IMR-90 (cell line): Measurements from ENCODE around the gene TMEM218. TPM values are rescaled to one million over a fixed set of nuclear protein-coding genes. Genes with fewer than 3 reads are reported as not detected.

ENCODE experiments used
- ATAC-seq: fragments of 200-7000 bp; cut with Tn5 transposase; 2 replicates; pipeline ENCODE4 v1.9.1; 2020; ENCODE audit warnings: low read depth, mild to moderate bottlenecking, moderate library complexity
- BruUV-seq: library from RNA; stranded (reverse); fragments of 400-500 nt; replicated peaks from 2 replicates; lab custom pipeline; 2021; lab: Mats Ljungman, UMichigan
- CTCF ChIA-PET: fragments of 300-600 bp; formaldehyde crosslinking; extraction: SDS; loops from one replicate; lab custom pipeline; 2021; ENCODE audit warnings: antibody characterized with exemption; lab: Yijun Ruan, JAX
- POLR2A ChIA-PET: fragments of 300-600 bp; sonication (Branson Sonifier 250); formaldehyde crosslinking; loops from one replicate; lab custom pipeline; 2022; ENCODE audit warnings: antibody characterized with exemption; ENCODE audit not compliant: unreplicated experiment; lab: Charles Lee
- DNase-seq: peaks from one replicate; pipeline ENCODE4 v3.0.0; 2013
- H2AFZ ChIP-seq: replicated peaks from 2 replicates; pipeline ENCODE3; 2013; ENCODE audit warnings: low read length, mild to moderate bottlenecking; ENCODE audit not compliant: poor library complexity
- H2AK5ac ChIP-seq: 2 replicates; pipeline ENCODE4 v1.6.1; 2013; ENCODE audit warnings: low read depth, low read length, inconsistent platforms
- H2AK9ac ChIP-seq: replicated peaks from 2 replicates; pipeline ENCODE3; 2013; ENCODE audit warnings: mild to moderate bottlenecking, low read depth, low read length, moderate library complexity; ENCODE audit not compliant: poor library complexity
- H2BK120ac ChIP-seq: 2 replicates; pipeline ENCODE4 v1.6.1; 2013; ENCODE audit warnings: low read depth, low read length, inconsistent platforms
- H2BK15ac ChIP-seq: 3 replicates; pipeline ENCODE4 v1.6.1; 2013; ENCODE audit warnings: low read depth, low read length, inconsistent platforms
- H2BK20ac ChIP-seq: 2 replicates; pipeline ENCODE4 v1.6.1; 2013; ENCODE audit warnings: low read depth, mild to moderate bottlenecking, inconsistent platforms, low read length, moderate library complexity
- H2BK5ac ChIP-seq: 2 replicates; pipeline ENCODE4 v1.6.1; 2013; ENCODE audit warnings: mild to moderate bottlenecking, low read depth, low read length, inconsistent platforms; ENCODE audit not compliant: poor library complexity, severe bottlenecking
- H3K14ac ChIP-seq: replicated peaks from 2 replicates; pipeline ENCODE4 v1.6.1; 2013; ENCODE audit warnings: low read depth, low read length, inconsistent platforms
- H3K18ac ChIP-seq: 2 replicates; pipeline ENCODE4 v1.6.1; 2013; ENCODE audit warnings: low read depth, low read length, control low read depth
- H3K23ac ChIP-seq: 2 replicates; pipeline ENCODE4 v1.6.1; 2013; ENCODE audit warnings: low read depth, low read length, inconsistent platforms
- H3K27ac ChIP-seq: 2 replicates; pipeline ENCODE4 v1.5.1; 2013; ENCODE audit warnings: mild to moderate bottlenecking, control low read depth, low read length; ENCODE audit not compliant: insufficient read depth
- H3K27me3 ChIP-seq: 2 replicates; pipeline ENCODE4 v1.6.1; 2013; ENCODE audit warnings: low read length; ENCODE audit not compliant: control insufficient read depth, insufficient read depth
- H3K36me3 ChIP-seq: 2 replicates; pipeline ENCODE4 v1.6.1; 2013; ENCODE audit warnings: low read length, mixed read lengths; ENCODE audit not compliant: control insufficient read depth, insufficient read depth
- H3K4ac ChIP-seq: 2 replicates; pipeline ENCODE4 v1.6.1; 2013; ENCODE audit warnings: low read depth, low read length, inconsistent platforms
- H3K4me1 ChIP-seq: 2 replicates; pipeline ENCODE4 v1.6.1; 2013; ENCODE audit warnings: low read length, mixed read lengths; ENCODE audit not compliant: control insufficient read depth, insufficient read depth
- H3K4me2 ChIP-seq: 2 replicates; pipeline ENCODE4 v1.6.1; 2013; ENCODE audit warnings: low read depth, mild to moderate bottlenecking, control low read depth, low read length, moderate library complexity
- H3K4me3 ChIP-seq: 2 replicates; pipeline ENCODE4 v1.5.1; 2013; ENCODE audit warnings: low read depth, mild to moderate bottlenecking, control low read depth, low read length, moderate library complexity; ENCODE audit not compliant: insufficient read depth
- H3K56ac ChIP-seq: 2 replicates; pipeline ENCODE4 v1.6.1; 2013; ENCODE audit warnings: low read length, inconsistent platforms; ENCODE audit not compliant: insufficient read depth; ENCODE audit errors: extremely low read depth
- H3K79me1 ChIP-seq, 2 experiments: 2 replicates each; pipeline ENCODE4 v1.6.1; 2013; ENCODE audit warnings: low read length in 2 of 2, inconsistent platforms in 1 of 2, low read depth in 1 of 2
- H3K9ac ChIP-seq: 2 replicates; pipeline ENCODE4 v1.6.1; 2013; ENCODE audit warnings: low read depth, low read length, control low read depth
- H3K9me1 ChIP-seq: 2 replicates; pipeline ENCODE4 v1.6.1; 2013; ENCODE audit warnings: low read length, inconsistent platforms; ENCODE audit not compliant: insufficient read depth
- H3K9me3 ChIP-seq: 2 replicates; pipeline ENCODE4 v1.6.1; 2013; ENCODE audit warnings: low read length; ENCODE audit not compliant: control insufficient read depth, insufficient read depth
- H4K20me1 ChIP-seq: 2 replicates; pipeline ENCODE4 v1.6.1; 2013; ENCODE audit warnings: low read length, inconsistent platforms; ENCODE audit not compliant: insufficient read depth
- H4K5ac ChIP-seq: 2 replicates; pipeline ENCODE4 v1.6.1; 2013; ENCODE audit warnings: mild to moderate bottlenecking, low read depth, low read length, control low read depth
- H4K8ac ChIP-seq, 2 experiments: 2 replicates each; pipeline ENCODE4 v1.6.1; 2013; ENCODE audit warnings: low read depth in 2 of 2, low read length in 2 of 2, control low read depth in 1 of 2, inconsistent platforms in 1 of 2
- H4K91ac ChIP-seq: 2 replicates; pipeline ENCODE4 v1.6.1; 2013; ENCODE audit warnings: low read depth, low read length, inconsistent platforms; ENCODE audit not compliant: insufficient read depth
- BHLHE40 ChIP-seq: fragments of 150-350 bp; IDR thresholded peaks from 2 replicates; pipeline ENCODE4 v1.6.1; 2016; ENCODE audit warnings: mild to moderate bottlenecking, low read depth, low read length
- CEBPB ChIP-seq: IDR thresholded peaks from 2 replicates; pipeline ENCODE4 v1.6.1; 2012; ENCODE audit warnings: low read depth, low read length, improper control_type of control experiment
- CHD1 ChIP-seq: IDR thresholded peaks from 2 replicates; pipeline ENCODE4 v1.6.1; 2012; ENCODE audit warnings: low read depth, low read length, improper control_type of control experiment
- CTCF ChIP-seq: conservative IDR thresholded peaks from 2 replicates; pipeline ENCODE4 v1.5.1; 2012; ENCODE audit warnings: mild to moderate bottlenecking, low read depth, low read length, improper control_type of control experiment
- FOS ChIP-seq: fragments of 150-350 bp; IDR thresholded peaks from 2 replicates; pipeline ENCODE4 v1.6.1; 2016; ENCODE audit warnings: low read depth, low read length
- MAFK ChIP-seq: IDR thresholded peaks from 2 replicates; pipeline ENCODE4 v1.6.1; 2012; ENCODE audit warnings: low read depth, low read length, improper control_type of control experiment
- MAZ ChIP-seq: IDR thresholded peaks from 2 replicates; pipeline ENCODE4 v1.6.1; 2012; ENCODE audit warnings: low read depth, mild to moderate bottlenecking, low read length, improper control_type of control experiment, moderate library complexity, borderline replicate concordance
- MXI1 ChIP-seq: IDR thresholded peaks from 2 replicates; pipeline ENCODE4 v1.6.1; 2012; ENCODE audit warnings: low read depth, mild to moderate bottlenecking, low read length, moderate library complexity, borderline replicate concordance
- NFE2L2 ChIP-seq: fragments of 150-350 bp; IDR thresholded peaks from 2 replicates; pipeline ENCODE4 v1.6.1; 2016; ENCODE audit warnings: low read depth, mild to moderate bottlenecking, low read length
- POLR2A ChIP-seq: IDR thresholded peaks from 2 replicates; pipeline ENCODE4 v1.6.1; 2012; ENCODE audit warnings: mild to moderate bottlenecking, low read depth, low read length
- RAD21 ChIP-seq: IDR thresholded peaks from 2 replicates; pipeline ENCODE4 v1.6.1; 2012; ENCODE audit warnings: low read length, improper control_type of control experiment
- RCOR1 ChIP-seq: IDR thresholded peaks from 2 replicates; pipeline ENCODE4 v1.6.1; 2012; ENCODE audit warnings: mild to moderate bottlenecking, low read length, improper control_type of control experiment; ENCODE audit not compliant: insufficient replicate concordance
- RFX5 ChIP-seq: IDR thresholded peaks from 2 replicates; pipeline ENCODE4 v1.8.0; 2012; ENCODE audit warnings: low read depth, mild to moderate bottlenecking, low read length, moderate library complexity
- SMC3 ChIP-seq: fragments of 150-350 bp; IDR thresholded peaks from 2 replicates; pipeline ENCODE4 v1.6.1; 2016; ENCODE audit warnings: low read depth, mild to moderate bottlenecking, antibody characterized with exemption, low read length, moderate library complexity
- WGBS, 2 experiments: methylation state at CpG; one replicate each; pipeline versions ENCODE4 v1.1.5 to v1.1.7; 2013; ENCODE audit warnings: missing lambda C conversion rate in 2 of 2; ENCODE audit not compliant: insufficient read length in 1 of 2; ENCODE audit errors: extremely low coverage in 2 of 2; 5-methylcytosine and 5-hydroxymethylcytosine counted together
- dilution Hi-C: fragments of 300-500 bp; cut with HindIII; formaldehyde crosslinking; loops from one replicate; pipeline ENCODE4 v1.14.3; 2018; ENCODE audit warnings: low sequenced_read_pairs; ENCODE audit not compliant: unreplicated experiment
- in situ Hi-C: fragments of 300-500 bp; cut with MboI; formaldehyde crosslinking; loops from 3 replicates; pipeline ENCODE4 v1.14.3; 2019; ENCODE audit warnings: low sequenced_read_pairs, inconsistent platforms, mixed read lengths
- intact Hi-C: fragments of 100-400 bp; cut with micrococcal nuclease; formaldehyde crosslinking; loops from 2 replicates; pipeline ENCODE4 v1.10.0; 2022
- polyA plus RNA-seq, 3 experiments: library from polyadenylated mRNA; depleted of rRNA; stranded (reverse); fragments of >200 nt; gene quantifications; 2 replicates each; pipeline ENCODE4 v1.2.3, GENCODE V29; 2012; ENCODE audit warnings: low replicate concordance in 1 of 3
- total RNA-seq: library from RNA; depleted of rRNA; stranded (reverse); fragments of >200 nt; gene quantifications from 2 replicates; pipeline ENCODE4 v1.2.3, GENCODE V29; 2012
- TF ChIP-seq, protein P1 (sequence below): fragments of 150-350 bp; IDR thresholded peaks from 2 replicates; pipeline ENCODE4 v1.6.1; 2016; ENCODE audit warnings: low read depth, mild to moderate bottlenecking, low read length, moderate library complexity, borderline replicate concordance
- TF ChIP-seq, protein P2 (sequence below): fragments of 150-350 bp; IDR thresholded peaks from 2 replicates; pipeline ENCODE4 v1.6.1; 2017; ENCODE audit warnings: mild to moderate bottlenecking, antibody characterized with exemption, low read length, low read depth

Gene TMEM218
- total and polyA plus RNA-seq, 2 of the 4 experiments (the other 2 are of a cell fraction): 19.4 to 23.0 TPM

GRCh38 chr11:125153837-125154236 lies 42.4 kb upstream of the TMEM218 start:
- DNase-seq (no peak), ATAC-seq (no peak)
- POLR2A ChIA-PET: no interaction called here
- dilution Hi-C loops: no loop called here
- no peak overlapping the region for H3K14ac ChIP-seq
- H3K36me3 ChIP-seq: no peaks in the 10 kb centered on the region
- H4K20me1 ChIP-seq: no peaks in the 10 kb centered on the region
- no peak overlapping the region for H2BK120ac ChIP-seq
- H3K4ac ChIP-seq: no peak overlapping the region
- H2BK15ac ChIP-seq: no peak overlapping the region
- no peak overlapping the region for H4K8ac ChIP-seq
- H2AFZ ChIP-seq: no peak overlapping the region
- no peak overlapping the region for H3K4me2 ChIP-seq
- in situ Hi-C loops: no loop called here
- no peak overlapping the region for H3K4me3 ChIP-seq
- no peak overlapping the region for H3K56ac ChIP-seq
- TF ChIP-seq NFE2L2: no peak
- TF ChIP-seq, protein P1, sequence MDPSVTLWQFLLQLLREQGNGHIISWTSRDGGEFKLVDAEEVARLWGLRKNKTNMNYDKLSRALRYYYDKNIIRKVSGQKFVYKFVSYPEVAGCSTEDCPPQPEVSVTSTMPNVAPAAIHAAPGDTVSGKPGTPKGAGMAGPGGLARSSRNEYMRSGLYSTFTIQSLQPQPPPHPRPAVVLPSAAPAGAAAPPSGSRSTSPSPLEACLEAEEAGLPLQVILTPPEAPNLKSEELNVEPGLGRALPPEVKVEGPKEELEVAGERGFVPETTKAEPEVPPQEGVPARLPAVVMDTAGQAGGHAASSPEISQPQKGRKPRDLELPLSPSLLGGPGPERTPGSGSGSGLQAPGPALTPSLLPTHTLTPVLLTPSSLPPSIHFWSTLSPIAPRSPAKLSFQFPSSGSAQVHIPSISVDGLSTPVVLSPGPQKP: no peak
- no peak for TF ChIP-seq CHD1
- TF ChIP-seq POLR2A: no peak
- no peak for TF ChIP-seq RFX5
- TF ChIP-seq MAZ: no peak
- TF ChIP-seq RAD21: no peak
- TF ChIP-seq CEBPB: no peak
- no peak for TF ChIP-seq RCOR1
- no peak for TF ChIP-seq BHLHE40
- TF ChIP-seq MXI1: no peak
- TF ChIP-seq SMC3: no peak
- no peak for TF ChIP-seq CTCF
- TF ChIP-seq FOS: no peak
- no peak for TF ChIP-seq MAFK
- TF ChIP-seq, protein P2, sequence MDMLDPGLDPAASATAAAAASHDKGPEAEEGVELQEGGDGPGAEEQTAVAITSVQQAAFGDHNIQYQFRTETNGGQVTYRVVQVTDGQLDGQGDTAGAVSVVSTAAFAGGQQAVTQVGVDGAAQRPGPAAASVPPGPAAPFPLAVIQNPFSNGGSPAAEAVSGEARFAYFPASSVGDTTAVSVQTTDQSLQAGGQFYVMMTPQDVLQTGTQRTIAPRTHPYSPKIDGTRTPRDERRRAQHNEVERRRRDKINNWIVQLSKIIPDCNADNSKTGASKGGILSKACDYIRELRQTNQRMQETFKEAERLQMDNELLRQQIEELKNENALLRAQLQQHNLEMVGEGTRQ: no peak
- H3K18ac ChIP-seq: no peak overlapping the region
- WGBS, 2 experiments: 100% methylated on average over 1 of the region's 2 CpGs; no CpG with 5 or more reads in 1 of the 2 experiments
- H2BK5ac ChIP-seq: no peak overlapping the region
- H3K9me3 ChIP-seq: no peaks in the 10 kb centered on the region; the same call in 1 of the 2 replicates
- no peak overlapping the region for H3K9ac ChIP-seq
- no peak overlapping the region for H3K23ac ChIP-seq
- no peak overlapping the region for H2BK20ac ChIP-seq
- no peak overlapping the region for H2AK9ac ChIP-seq
- CTCF ChIA-PET: no interaction called here
- H4K91ac ChIP-seq: no peak overlapping the region
- no peaks in the 10 kb centered on the region for H3K79me1 ChIP-seq
- no peak overlapping the region for H3K27ac ChIP-seq
- no TSS peak for BruUV-seq
- no peaks in the 10 kb centered on the region; the same call in 1 of the 2 replicates for H3K9me1 ChIP-seq
- H2AK5ac ChIP-seq: no peak overlapping the region
- intact Hi-C loops: no loop called here
- H3K27me3 ChIP-seq: peaks cover 47% of the 10 kb centered on the region
- H4K5ac ChIP-seq: no peak overlapping the region
- no peaks in the 10 kb centered on the region for H3K4me1 ChIP-seq
